Measurements from ENCODE around the gene MAGEA4. TPM values are rescaled to one million over a fixed set of nuclear protein-coding genes. Genes with fewer than 3 reads are reported as not detected.
"Not testable (repeated sequence)": the region's sequence is repeated elsewhere in the genome, so short reads cannot be mapped to it uniquely, and the experiment has no call there.

The MAGEA4 gene
- total and polyA plus RNA-seq, 5 experiments from 2014 or later, result not detected

- POLR2A ChIA-PET, result no interaction called here
- no peak for ATAC-seq
- no peak for DNase-seq
- H3K27me3 Mint-ChIP-seq, result peaks cover 0 to 11% (median 0%) of the 10 kb centered on the region in 5 donors
- no peak overlapping the region for H3K4me3 Mint-ChIP-seq
- no peaks in the 10 kb centered on the region for H3K4me1 Mint-ChIP-seq
- H3K36me3 Mint-ChIP-seq, result no peaks in the 10 kb centered on the region
- H3K27ac Mint-ChIP-seq, result no peak overlapping the region
- no peaks in the 10 kb centered on the region for H3K9me3 Mint-ChIP-seq
Measured at GRCh38 chrX:151902813-151903591, 9.7 kb upstream of the MAGEA4 start.

GRCh38 chrX:151904989-151905388 is 7.7 kb upstream of the MAGEA4 start:
- no peaks in the 10 kb centered on the region for H3K4me1 Mint-ChIP-seq
- no peak for DNase-seq
- no peaks in the 10 kb centered on the region for H3K36me3 Mint-ChIP-seq
- POLR2A ChIA-PET, result no interaction called here
- peaks cover 0 to 6% (median 0%) of the 10 kb centered on the region in 5 donors for H3K27me3 Mint-ChIP-seq
- no peak overlapping the region for H3K27ac Mint-ChIP-seq
- H3K4me3 Mint-ChIP-seq, result no peak overlapping the region
- no peak for ATAC-seq
- no peaks in the 10 kb centered on the region for H3K9me3 Mint-ChIP-seq

GRCh38 chrX:151912221-151912620 is 468 bp upstream of the MAGEA4 start:
- Mint-ChIP-seq H3K4me3 (no peak overlapping the region), H3K9me3 (no peaks in the 10 kb centered on the region), H3K27ac (no peak overlapping the region), H3K36me3 (no peaks in the 10 kb centered on the region), H3K27me3 (no peaks in the 10 kb centered on the region), H3K4me1 (no peaks in the 10 kb centered on the region)
- POLR2A ChIA-PET, result no interaction called here
- no peak for ATAC-seq
- DNase-seq, result no peak

- POLR2A ChIA-PET, result not testable (repeated sequence)
Measured at GRCh38 chrX:151918736-151919135, 6.0 kb downstream of the MAGEA4 start.

DNA sequence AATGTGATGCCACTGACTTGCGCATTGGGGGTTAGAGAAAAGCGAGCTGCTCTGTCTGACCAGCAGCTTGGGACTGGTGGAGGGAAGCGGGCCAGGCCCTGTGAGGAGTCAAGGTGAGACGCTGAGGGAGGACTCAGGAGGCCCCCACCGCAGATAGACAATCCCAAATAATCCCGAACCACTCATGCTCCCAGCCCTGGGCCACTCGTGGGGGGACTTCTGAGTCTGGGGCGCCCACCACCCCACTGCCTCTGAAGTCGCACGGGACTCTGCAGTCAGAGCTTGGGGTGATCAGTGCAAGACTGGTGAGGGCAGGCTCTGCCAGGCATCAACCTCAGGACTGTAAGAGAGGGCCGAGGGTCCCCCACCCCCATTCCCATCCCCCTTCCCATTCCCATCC is 6.9 kb downstream of the MAGEA4 start:
- DNase-seq (no peak), ATAC-seq (no peak)
- Mint-ChIP-seq H3K9me3 (peaks cover 0 to 2% (median 0%) of the 10 kb centered on the region in 9 donors), H3K36me3 (no peaks in the 10 kb centered on the region), H3K27me3 (no peaks in the 10 kb centered on the region), H3K27ac (no peak overlapping the region), H3K4me3 (no peak overlapping the region), H3K4me1 (no peaks in the 10 kb centered on the region)
- POLR2A ChIA-PET, result no interaction called here

More at GRCh38 chrX:151918736-151919135, 6.0 kb downstream of the MAGEA4 start:
- H3K27me3 Mint-ChIP-seq, H3K27ac Mint-ChIP-seq, H3K36me3 Mint-ChIP-seq, H3K4me3 Mint-ChIP-seq, H3K4me1 Mint-ChIP-seq, ATAC-seq, H3K9me3 Mint-ChIP-seq, DNase-seq: not testable (repeated sequence)

- H3K27ac Mint-ChIP-seq, result no peak overlapping the region
- DNase-seq (no peak), ATAC-seq (no peak)
- H3K9me3 Mint-ChIP-seq, result peaks cover 0 to 2% (median 0%) of the 10 kb centered on the region in 9 donors
- no peak overlapping the region for H3K4me3 Mint-ChIP-seq
- H3K4me1 Mint-ChIP-seq, result no peaks in the 10 kb centered on the region
- H3K27me3 Mint-ChIP-seq, result no peaks in the 10 kb centered on the region
- no peaks in the 10 kb centered on the region for H3K36me3 Mint-ChIP-seq
- POLR2A ChIA-PET, result no interaction called here
Measured at GRCh38 chrX:151920101-151920500, 7.4 kb downstream of the MAGEA4 start.

- Mint-ChIP-seq H3K4me1 (no peaks in the 10 kb centered on the region), H3K36me3 (no peaks in the 10 kb centered on the region)
Measured at GRCh38 chrX:151920530-151920929, 7.8 kb downstream of the MAGEA4 start.

GRCh38 chrX:151921292-151921691 is 8.6 kb downstream of the MAGEA4 start:
- DNase-seq, result no peak
- no peak for ATAC-seq
- Mint-ChIP-seq H3K9me3 (peaks cover 0 to 2% (median 0%) of the 10 kb centered on the region in 9 donors), H3K27ac (no peak overlapping the region), H3K27me3 (no peaks in the 10 kb centered on the region), H3K4me1 (no peaks in the 10 kb centered on the region), H3K4me3 (no peak overlapping the region), H3K36me3 (no peaks in the 10 kb centered on the region)
- POLR2A ChIA-PET, result no interaction called here

More at GRCh38 chrX:151920530-151920929, 7.8 kb downstream of the MAGEA4 start:
- ATAC-seq, result no peak
- DNase-seq, result no peak
- Mint-ChIP-seq H3K9me3 (peaks cover 0 to 2% (median 0%) of the 10 kb centered on the region in 9 donors), H3K27ac (no peak overlapping the region), H3K27me3 (no peaks in the 10 kb centered on the region), H3K4me3 (no peak overlapping the region)
- POLR2A ChIA-PET, result no interaction called here

GRCh38 chrX:151921866-151922265 is 9.2 kb downstream of the MAGEA4 start:
- POLR2A ChIA-PET, result no interaction called here
- no peak overlapping the region for H3K27ac Mint-ChIP-seq
- H3K9me3 Mint-ChIP-seq, result peaks cover 0 to 2% (median 0%) of the 10 kb centered on the region in 9 donors
- DNase-seq, result no peak
- no peak overlapping the region for H3K4me3 Mint-ChIP-seq
- H3K27me3 Mint-ChIP-seq, result no peaks in the 10 kb centered on the region
- ATAC-seq, result no peak
- no peaks in the 10 kb centered on the region for H3K36me3 Mint-ChIP-seq
- no peaks in the 10 kb centered on the region for H3K4me1 Mint-ChIP-seq

DNA sequence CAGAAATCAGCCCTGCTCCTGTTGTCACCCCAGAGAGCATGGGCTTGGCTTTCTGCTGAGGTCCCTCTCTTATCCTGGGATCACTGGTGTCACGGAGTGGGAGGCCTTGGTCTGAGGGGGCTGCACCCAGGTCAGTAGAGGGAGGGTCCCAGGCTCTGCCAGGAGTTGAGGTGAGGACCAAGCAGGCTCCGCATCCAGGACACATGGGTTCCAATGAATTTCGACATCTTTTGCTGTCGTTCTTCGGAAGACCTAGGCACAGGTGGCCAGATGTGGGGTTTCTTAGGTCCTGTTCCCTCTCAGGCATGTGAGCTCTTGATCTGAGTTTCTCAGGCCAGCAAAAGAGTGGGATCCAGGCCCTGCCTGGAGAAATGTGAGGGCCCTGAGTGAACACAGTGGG is 10.0 kb downstream of the MAGEA4 start:
- Mint-ChIP-seq H3K9me3 (peaks cover 0 to 2% (median 0%) of the 10 kb centered on the region in 9 donors), H3K36me3 (no peaks in the 10 kb centered on the region), H3K4me3 (no peak overlapping the region), H3K27me3 (no peaks in the 10 kb centered on the region), H3K27ac (no peak overlapping the region), H3K4me1 (no peaks in the 10 kb centered on the region)
- POLR2A ChIA-PET, result no interaction called here
- ATAC-seq (no peak), DNase-seq (no peak)

- H3K27me3 Mint-ChIP-seq, result no peaks in the 10 kb centered on the region
- peaks cover 0 to 2% (median 0%) of the 10 kb centered on the region in 9 donors for H3K9me3 Mint-ChIP-seq
- no peaks in the 10 kb centered on the region for H3K36me3 Mint-ChIP-seq
- POLR2A ChIA-PET, result no interaction called here
- H3K27ac Mint-ChIP-seq, result no peak overlapping the region
- no peak overlapping the region for H3K4me3 Mint-ChIP-seq
- no peak for ATAC-seq
- H3K4me1 Mint-ChIP-seq, result no peaks in the 10 kb centered on the region
- no peak for DNase-seq
Measured at GRCh38 chrX:151923648-151924047, 11.0 kb downstream of the MAGEA4 start.

DNA sequence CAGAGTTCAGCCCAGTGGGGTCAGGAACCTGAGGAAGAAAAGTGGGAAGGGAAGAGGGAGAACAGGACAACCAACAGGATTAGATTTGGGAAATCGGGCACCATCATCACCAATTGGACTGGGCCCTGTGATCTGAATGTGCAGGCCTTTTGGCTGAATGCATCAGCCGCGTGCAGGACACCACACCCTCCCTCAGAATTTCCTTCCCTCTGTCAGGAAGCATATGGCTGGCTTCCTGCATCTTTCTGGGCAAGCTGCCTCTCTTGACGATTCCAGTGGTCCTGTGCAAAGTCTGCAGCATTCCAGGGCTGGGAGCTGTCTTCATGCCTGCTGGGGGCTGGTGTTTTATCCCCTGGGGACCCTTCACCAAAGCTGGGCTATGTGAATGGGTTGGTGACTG is 16.4 kb downstream of the MAGEA4 start:
- POLR2A ChIA-PET, result no interaction called here
- DNase-seq (no peak), ATAC-seq (no peak)
- Mint-ChIP-seq H3K27me3 (peaks cover 0 to 3% (median 0%) of the 10 kb centered on the region in 5 donors), H3K36me3 (no peaks in the 10 kb centered on the region), H3K4me1 (no peaks in the 10 kb centered on the region), H3K9me3 (no peaks in the 10 kb centered on the region), H3K27ac (no peak overlapping the region), H3K4me3 (no peak overlapping the region)

- H3K4me1 Mint-ChIP-seq, result no peaks in the 10 kb centered on the region
- no peak for ATAC-seq
- H3K36me3 Mint-ChIP-seq, result no peaks in the 10 kb centered on the region
- DNase-seq, result no peak
- H3K9me3 Mint-ChIP-seq, result no peaks in the 10 kb centered on the region
- POLR2A ChIA-PET, result no interaction called here
- no peak overlapping the region for H3K4me3 Mint-ChIP-seq
- no peaks in the 10 kb centered on the region for H3K27me3 Mint-ChIP-seq
- H3K27ac Mint-ChIP-seq, result no peak overlapping the region
Measured at GRCh38 chrX:151935358-151935757, 22.7 kb downstream of the MAGEA4 start.

GRCh38 chrX:151938172-151938571 is 25.5 kb downstream of the MAGEA4 start:
- POLR2A ChIA-PET, result no interaction called here
- Mint-ChIP-seq H3K27me3 (no peaks in the 10 kb centered on the region), H3K27ac (no peak overlapping the region), H3K36me3 (no peaks in the 10 kb centered on the region), H3K4me1 (no peaks in the 10 kb centered on the region), H3K4me3 (no peak overlapping the region), H3K9me3 (no peaks in the 10 kb centered on the region)
- DNase-seq (no peak), ATAC-seq (no peak)

All from naive thymus-derived CD8-positive, alpha-beta T cell (primary cell).